Epithelial cell of esophagus (primary cell): ENCODE measurements around the gene HOXA3.

Experiments
- DNase-seq: peaks from one replicate; pipeline ENCODE4 v3.0.0; 2010; ENCODE audit warnings: low read depth
- H3K4me3 ChIP-seq: 2 replicates; pipeline ENCODE4 v1.5.1; 2011; ENCODE audit warnings: mild to moderate bottlenecking, low read length, control low read depth
- CTCF ChIP-seq: IDR thresholded peaks from 2 replicates; pipeline ENCODE4 v1.5.1; 2011; ENCODE audit warnings: low read depth, mild to moderate bottlenecking, low read length, control low read depth, inconsistent platforms; ENCODE audit not compliant: insufficient read depth; ENCODE audit errors: missing control alignments

HOXA3 gene

GRCh38 chr7:27097686-27098577 lies 54.5 kb downstream of the HOXA3 start:
- H3K4me3 ChIP-seq, result peak overlapping the region; percentile 81

GRCh38 chr7:27096768-27097514 lies 55.4 kb downstream of the HOXA3 start:
- TF ChIP-seq CTCF, result no peak
- peak; percentile 40 for DNase-seq
- peak overlapping the region; percentile 81 for H3K4me3 ChIP-seq

More at GRCh38 chr7:27097686-27098577, 54.5 kb downstream of the HOXA3 start:
- no peak for TF ChIP-seq CTCF
- peak; percentile 74 for DNase-seq

GRCh38 chr7:27095897-27096767 lies 56.3 kb downstream of the HOXA3 start, which contains the start of gene HOXA1:
Gene HOXA1 (minus strand): TSS chr7:27096000. CDS start chr7:27095912, 88 bp downstream.
- H3K4me3 ChIP-seq, result peak within 1 kb of the TSS; percentile 81
- no peak for TF ChIP-seq CTCF
- DNase-seq, result peak; percentile 94

- no peak for DNase-seq
- TF ChIP-seq CTCF, result no peak
- peak overlapping the region; percentile 81 for H3K4me3 ChIP-seq
These were observed 57.1 kb downstream of the HOXA3 start for GRCh38 chr7:27095050-27095896.

- H3K4me3 ChIP-seq, result peak overlapping the region; percentile 81
These were observed 57.9 kb downstream of the HOXA3 start for GRCh38 chr7:27094304-27095049.

More at GRCh38 chr7:27094304-27095049, 57.9 kb downstream of the HOXA3 start:
- no peak for TF ChIP-seq CTCF
- no peak for DNase-seq
